Measurements from ENCODE around the gene AHSG.
A peak's percentile ranks its signal among the peaks of the same experiment; 100 is the strongest.
"Not testable (repeated sequence)": the region's sequence is repeated elsewhere in the genome, so short reads cannot be mapped to it uniquely, and the experiment has no call there.

The AHSG gene

GRCh38 chr3:186617036-186617946 lies 4.4 kb downstream of the AHSG start:
- peak; percentile 51 for FAIRE-seq
- DNase-seq (ENCODE audit: low spot score), result peak; percentile 89

- DNase-seq (ENCODE audit: low spot score) (no peak), FAIRE-seq (no peak)
These were observed 5.6 kb downstream of the AHSG start for GRCh38 chr3:186618318-186618938.

GRCh38 chr3:186619787-186620212 lies 6.9 kb downstream of the AHSG start:
- no peak for DNase-seq (ENCODE audit: low spot score)
- FAIRE-seq, result no peak

GRCh38 chr3:186620213-186621092 lies 7.6 kb downstream of the AHSG start:
- no peak for DNase-seq (ENCODE audit: low spot score)
- no peak for FAIRE-seq

GRCh38 chr3:186621894-186622650 lies 9.2 kb downstream of the AHSG start:
- FAIRE-seq (no peak), DNase-seq (ENCODE audit: low spot score) (no peak)

- no peak for FAIRE-seq
- no peak for DNase-seq (ENCODE audit: low spot score)
These were observed 9.9 kb downstream of the AHSG start for GRCh38 chr3:186622651-186623310.

- DNase-seq (ENCODE audit: low spot score) (no peak), FAIRE-seq (no peak)
These were observed 11.7 kb downstream of the AHSG start for GRCh38 chr3:186624598-186624997.

GRCh38 chr3:186625600-186626042 lies 12.8 kb downstream of the AHSG start:
- FAIRE-seq, result no peak
- no peak for DNase-seq (ENCODE audit: low spot score)

GRCh38 chr3:186626254-186626847 lies 13.5 kb downstream of the AHSG start:
- FAIRE-seq, result no peak
- no peak for DNase-seq (ENCODE audit: low spot score)

- DNase-seq (ENCODE audit: low spot score) (no peak), FAIRE-seq (no peak)
These were observed 15.1 kb downstream of the AHSG start for GRCh38 chr3:186627852-186628414.

GRCh38 chr3:186628756-186629155 lies 15.9 kb downstream of the AHSG start:
- no peak for FAIRE-seq

GRCh38 chr3:186630950-186631641 lies 18.2 kb downstream of the AHSG start:
- FAIRE-seq (no peak), DNase-seq (ENCODE audit: low spot score) (no peak)

More at GRCh38 chr3:186628756-186629155, 15.9 kb downstream of the AHSG start:
- DNase-seq (ENCODE audit: low spot score), result no peak

GRCh38 chr3:186633481-186633880 lies 20.6 kb downstream of the AHSG start:
- no peak for FAIRE-seq

GRCh38 chr3:186634207-186634606 lies 21.3 kb downstream of the AHSG start:
- FAIRE-seq; DNase-seq (ENCODE audit: low spot score): not testable (repeated sequence)

More at GRCh38 chr3:186633481-186633880, 20.6 kb downstream of the AHSG start:
- DNase-seq (ENCODE audit: low spot score), result no peak

GRCh38 chr3:186635532-186635931 lies 22.7 kb downstream of the AHSG start:
- no peak for FAIRE-seq

GRCh38 chr3:186636536-186636935 lies 23.7 kb downstream of the AHSG start:
- FAIRE-seq (no peak), DNase-seq (ENCODE audit: low spot score) (no peak)

More at GRCh38 chr3:186635532-186635931, 22.7 kb downstream of the AHSG start:
- no peak for DNase-seq (ENCODE audit: low spot score)

GRCh38 chr3:186637686-186638085 lies 24.8 kb downstream of the AHSG start:
- DNase-seq (ENCODE audit: low spot score), result no peak
- no peak for FAIRE-seq

GRCh38 chr3:186638259-186638658 lies 25.4 kb downstream of the AHSG start:
- DNase-seq (ENCODE audit: low spot score), result no peak
- FAIRE-seq, result no peak

Data from RCC 7860 (cell line).